Measurements from ENCODE around the gene CEP135.

- TF ChIP-seq CTCF (IDR thresholded peaks at IDR 0.05) = no peak
- TF ChIP-seq POLR2A (IDR thresholded peaks at IDR 0.05) = no peak
- TF ChIP-seq EP300 (IDR thresholded peaks at IDR 0.05) = no peak
Observed at GRCh38 chr4:56052481-56052880, 103.7 kb downstream of the CEP135 start.

Data from sigmoid colon (tissue), 4 donors.